CD4-positive, alpha-beta T cell treated with Interleukin-15 for 4 hours (primary cell): Measurements from ENCODE around the gene ZNF521.

Source experiments
- DNase-seq: peaks from one replicate; pipeline ENCODE4 v3.0.0-alpha.2; 2020; ENCODE audit warnings: low spot score

The ZNF521 gene

GRCh38 chr18:25351777-25352628 lies at the start of gene ZNF521:
Gene ZNF521 (minus strand): TSS chr18:25352166. CDS start chr18:25350946, 1,220 bp downstream.
- peak; percentile 7 for DNase-seq

- no peak for DNase-seq
These were observed 47.6 kb upstream of the ZNF521 start for GRCh38 chr18:25399554-25399953.

- no peak for DNase-seq
These were observed 40.2 kb upstream of the ZNF521 start for GRCh38 chr18:25392192-25392591.

GRCh38 chr18:25373432-25374179 lies 21.6 kb upstream of the ZNF521 start:
- DNase-seq, result no peak

GRCh38 chr18:25370391-25370790 lies 18.4 kb upstream of the ZNF521 start:
- no peak for DNase-seq

GRCh38 chr18:25365242-25365641 lies 13.3 kb upstream of the ZNF521 start:
- no peak for DNase-seq

- DNase-seq, result no peak
These were observed 12.8 kb upstream of the ZNF521 start for GRCh38 chr18:25364732-25365131.

- no peak for DNase-seq
These were observed 8.4 kb upstream of the ZNF521 start for GRCh38 chr18:25360301-25360899.

GRCh38 chr18:25353080-25353479 lies 1.1 kb upstream of the ZNF521 start:
- DNase-seq, result no peak

GRCh38 chr18:25352629-25353005 lies 651 bp upstream of the ZNF521 start:
- DNase-seq, result no peak

GRCh38 chr18:25351280-25351775 lies 638 bp downstream of the ZNF521 start:
- DNase-seq, result no peak

GRCh38 chr18:25350489-25351251 lies 1.3 kb downstream of the ZNF521 start:
- no peak for DNase-seq

GRCh38 chr18:25349926-25350487 lies 2.0 kb downstream of the ZNF521 start:
- no peak for DNase-seq

GRCh38 chr18:25349131-25349925 lies 2.6 kb downstream of the ZNF521 start:
- DNase-seq, result no peak

GRCh38 chr18:25348386-25349130 lies 3.4 kb downstream of the ZNF521 start:
- no peak for DNase-seq

GRCh38 chr18:25346561-25346960 lies 5.4 kb downstream of the ZNF521 start:
- no peak for DNase-seq

GRCh38 chr18:25345081-25345866 lies 6.7 kb downstream of the ZNF521 start:
- no peak for DNase-seq

- no peak for DNase-seq
These were observed 10.1 kb downstream of the ZNF521 start for GRCh38 chr18:25341831-25342230.

GRCh38 chr18:25340762-25341161 lies 11.2 kb downstream of the ZNF521 start:
- DNase-seq, result no peak
